Measurements from ENCODE around the gene KCTD4.

The KCTD4 gene

GRCh38 chr13:45178349-45179162 is 22.3 kb downstream of the KCTD4 start:
- no peak for DNase-seq (ENCODE audit: low read depth in 2 of 2)

GRCh38 chr13:45174478-45174877 is 26.4 kb downstream of the KCTD4 start:
- DNase-seq (ENCODE audit: low read depth in 2 of 2), result no peak

- DNase-seq (ENCODE audit: low read depth in 2 of 2), result no peak
Measured at GRCh38 chr13:45168555-45168930, 32.3 kb downstream of the KCTD4 start.

GRCh38 chr13:45167611-45168554 is 33.0 kb downstream of the KCTD4 start:
- no peak for DNase-seq (ENCODE audit: low read depth in 2 of 2)

- no peak for DNase-seq (ENCODE audit: low read depth in 2 of 2)
Measured at GRCh38 chr13:45166858-45167257, 34.0 kb downstream of the KCTD4 start.

GRCh38 chr13:45162821-45163220 is 38.0 kb downstream of the KCTD4 start:
- DNase-seq (ENCODE audit: low read depth in 2 of 2), result no peak

- no peak for DNase-seq (ENCODE audit: low read depth in 2 of 2)
Measured at GRCh38 chr13:45162194-45162593, 38.7 kb downstream of the KCTD4 start.

- no peak for DNase-seq (ENCODE audit: low read depth in 2 of 2)
Measured at GRCh38 chr13:45156565-45157361, 44.1 kb downstream of the KCTD4 start.

- no peak for DNase-seq (ENCODE audit: low read depth in 2 of 2)
Measured at GRCh38 chr13:45149964-45150363, 50.9 kb downstream of the KCTD4 start.

- DNase-seq (ENCODE audit: low read depth in 2 of 2), result no peak
Measured at GRCh38 chr13:45143346-45143751, 57.5 kb downstream of the KCTD4 start.
